SK-N-SH treated with all-trans-retinoic acid at 6 μM for 48 hours (cell line): ENCODE measurements around the gene HDAC4.

Source experiments
- ATAC-seq: fragments of 200-7000 bp; cut with Tn5 transposase; 3 replicates; pipeline ENCODE4 v1.9.1; 2020; ENCODE audit warnings: mild to moderate bottlenecking, moderate library complexity
- ARNTL ChIP-seq: fragments of 450-650 bp; formaldehyde crosslinking; IDR thresholded peaks from 2 replicates; pipeline ENCODE4 v1.5.0; 2020; ENCODE audit warnings: low read depth, mild to moderate bottlenecking, moderate library complexity, borderline replicate concordance
- BACH2 ChIP-seq: fragments of 250-450 bp; sonication (Bioruptor Pico); IDR thresholded peaks from 2 replicates; pipeline ENCODE4 v1.9.0; 2021; ENCODE audit warnings: mild to moderate bottlenecking, borderline replicate concordance
- CSRNP3 ChIP-seq: fragments of 250-450 bp; sonication (Bioruptor Pico); IDR thresholded peaks from 2 replicates; pipeline ENCODE4 v1.5.1; 2021; ENCODE audit warnings: mild to moderate bottlenecking, moderate library complexity
- ESRRG ChIP-seq: fragments of 250-450 bp; sonication (Bioruptor Pico); IDR thresholded peaks from 2 replicates; pipeline ENCODE4 v1.6.1; 2021; ENCODE audit warnings: mild to moderate bottlenecking
- GLIS3 ChIP-seq: fragments of 250-450 bp; sonication (Bioruptor Pico); IDR thresholded peaks from 2 replicates; pipeline ENCODE4 v1.5.0; 2020; ENCODE audit warnings: mild to moderate bottlenecking, moderate library complexity
- ISL1 ChIP-seq: fragments of 250-450 bp; sonication (Bioruptor Pico); IDR thresholded peaks from 2 replicates; pipeline ENCODE4 v2.1.2; 2022; ENCODE audit warnings: mild to moderate bottlenecking, moderate library complexity
- POU6F1 ChIP-seq: fragments of 250-450 bp; sonication (Bioruptor Pico); IDR thresholded peaks from 2 replicates; pipeline ENCODE4 v1.8.0; 2021; ENCODE audit warnings: low read depth, mild to moderate bottlenecking, moderate library complexity, borderline replicate concordance
- PPARA ChIP-seq: fragments of 250-450 bp; sonication (Bioruptor Pico); IDR thresholded peaks from 2 replicates; pipeline ENCODE4 v1.5.0; 2020; ENCODE audit warnings: mild to moderate bottlenecking, borderline replicate concordance
- RARB ChIP-seq: fragments of 250-450 bp; sonication (Bioruptor Pico); IDR thresholded peaks from 2 replicates; pipeline ENCODE4 v1.8.0; 2021; ENCODE audit warnings: mild to moderate bottlenecking, moderate library complexity
- SNAI2 ChIP-seq: fragments of 250-450 bp; sonication (Bioruptor Pico); IDR thresholded peaks from 2 replicates; pipeline ENCODE4 v1.5.0; 2020; ENCODE audit warnings: mild to moderate bottlenecking, moderate library complexity
- TCF4 ChIP-seq: fragments of 250-450 bp; sonication (Bioruptor Pico); IDR thresholded peaks from 2 replicates; pipeline ENCODE4 v1.8.0; 2021; ENCODE audit warnings: mild to moderate bottlenecking, moderate library complexity, borderline replicate concordance
- TOX ChIP-seq: fragments of 250-450 bp; sonication (Bioruptor Pico); IDR thresholded peaks from 2 replicates; pipeline ENCODE4 v1.8.0; 2021; ENCODE audit warnings: mild to moderate bottlenecking, moderate library complexity, borderline replicate concordance
- TSHZ2 ChIP-seq: fragments of 250-450 bp; sonication (Bioruptor Pico); IDR thresholded peaks from 2 replicates; pipeline ENCODE4 v1.5.0; 2020; ENCODE audit warnings: mild to moderate bottlenecking, moderate library complexity
- ZFP30 ChIP-seq: fragments of 450-650 bp; formaldehyde crosslinking; IDR thresholded peaks from 2 replicates; pipeline ENCODE4 v1.5.0; 2022; ENCODE audit warnings: mild to moderate bottlenecking, moderate library complexity
- ZNF565 ChIP-seq: fragments of 450-650 bp; formaldehyde crosslinking; conservative IDR thresholded peaks from 2 replicates; pipeline ENCODE4 v1.5.0; 2020; ENCODE audit warnings: low read depth, mild to moderate bottlenecking, moderate library complexity
- ZNF70 ChIP-seq: fragments of 450-650 bp; formaldehyde crosslinking; IDR thresholded peaks from 2 replicates; pipeline ENCODE4 v1.5.0; 2020; ENCODE audit warnings: mild to moderate bottlenecking, moderate library complexity
- ZNF8 ChIP-seq: fragments of 450-650 bp; formaldehyde crosslinking; IDR thresholded peaks from 2 replicates; pipeline ENCODE4 v1.5.0; 2020; ENCODE audit warnings: mild to moderate bottlenecking, moderate library complexity
- TF ChIP-seq, protein P1 (sequence below): fragments of 250-450 bp; sonication (Bioruptor Pico); IDR thresholded peaks from 2 replicates; pipeline ENCODE4 v1.5.1; 2020; ENCODE audit warnings: low read depth, mild to moderate bottlenecking, moderate library complexity
- TF ChIP-seq, protein P2 (sequence below): fragments of 250-450 bp; sonication (Bioruptor Pico); IDR thresholded peaks from 2 replicates; pipeline ENCODE4 v1.8.0; 2020; ENCODE audit warnings: mild to moderate bottlenecking, moderate library complexity, borderline replicate concordance

HDAC4 gene

GRCh38 chr2:239253701-239254436, 147.0 kb downstream of the HDAC4 start:
- ATAC-seq = no peak
- TF ChIP-seq POU6F1 (CRISPR knock-in tag) (no peak), CSRNP3 (CRISPR knock-in tag) (no peak), ZNF70 (CRISPR knock-in tag) (no peak), TSHZ2 (CRISPR knock-in tag) (no peak), RARB (CRISPR knock-in tag) (no peak), ARNTL (CRISPR knock-in tag) (no peak), ZFP30 (no peak), BACH2 (CRISPR knock-in tag) (no peak), ISL1 (CRISPR knock-in tag) (no peak), GLIS3 (no peak), ZNF8 (CRISPR knock-in tag) (no peak), TOX (CRISPR knock-in tag) (no peak), ESRRG (no peak)
- TF ChIP-seq, protein P1, sequence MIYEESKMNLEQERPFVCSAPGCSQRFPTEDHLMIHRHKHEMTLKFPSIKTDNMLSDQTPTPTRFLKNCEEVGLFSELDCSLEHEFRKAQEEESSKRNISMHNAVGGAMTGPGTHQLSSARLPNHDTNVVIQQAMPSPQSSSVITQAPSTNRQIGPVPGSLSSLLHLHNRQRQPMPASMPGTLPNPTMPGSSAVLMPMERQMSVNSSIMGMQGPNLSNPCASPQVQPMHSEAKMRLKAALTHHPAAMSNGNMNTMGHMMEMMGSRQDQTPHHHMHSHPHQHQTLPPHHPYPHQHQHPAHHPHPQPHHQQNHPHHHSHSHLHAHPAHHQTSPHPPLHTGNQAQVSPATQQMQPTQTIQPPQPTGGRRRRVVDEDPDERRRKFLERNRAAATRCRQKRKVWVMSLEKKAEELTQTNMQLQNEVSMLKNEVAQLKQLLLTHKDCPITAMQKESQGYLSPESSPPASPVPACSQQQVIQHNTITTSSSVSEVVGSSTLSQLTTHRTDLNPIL (CRISPR knock-in tag) = no peak

DNA sequence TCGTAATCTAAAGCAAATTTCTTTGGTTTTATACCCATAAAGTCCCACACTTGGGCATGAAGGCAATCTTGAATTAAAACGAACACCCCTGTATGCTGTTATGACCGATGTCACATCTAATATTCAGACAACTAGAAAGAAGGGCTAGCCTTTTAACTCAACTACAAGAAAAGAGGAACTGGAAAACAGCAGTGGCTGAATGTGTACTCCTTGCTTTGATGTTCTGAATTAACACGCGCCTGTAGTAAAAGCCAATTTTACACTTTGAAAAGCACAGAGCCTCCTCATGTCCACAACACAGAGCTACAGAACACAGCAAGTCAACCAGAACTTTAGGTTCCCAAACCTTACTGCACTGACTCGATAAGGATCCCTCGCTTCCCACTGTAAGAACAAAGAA, 147.6 kb downstream of the HDAC4 start:
- TF ChIP-seq SNAI2 (CRISPR knock-in tag) (no peak), ISL1 (CRISPR knock-in tag) (no peak), PPARA (CRISPR knock-in tag) (no peak), TCF4 (CRISPR knock-in tag) (no peak)
- ATAC-seq = no peak

GRCh38 chr2:239252801-239253200, 148.0 kb downstream of the HDAC4 start:
- TF ChIP-seq ESRRG = no peak
- TF ChIP-seq CSRNP3 (CRISPR knock-in tag) = no peak
- TF ChIP-seq, protein P1 (CRISPR knock-in tag) = no peak
- no peak for TF ChIP-seq SNAI2 (CRISPR knock-in tag)
- TF ChIP-seq, protein P2, sequence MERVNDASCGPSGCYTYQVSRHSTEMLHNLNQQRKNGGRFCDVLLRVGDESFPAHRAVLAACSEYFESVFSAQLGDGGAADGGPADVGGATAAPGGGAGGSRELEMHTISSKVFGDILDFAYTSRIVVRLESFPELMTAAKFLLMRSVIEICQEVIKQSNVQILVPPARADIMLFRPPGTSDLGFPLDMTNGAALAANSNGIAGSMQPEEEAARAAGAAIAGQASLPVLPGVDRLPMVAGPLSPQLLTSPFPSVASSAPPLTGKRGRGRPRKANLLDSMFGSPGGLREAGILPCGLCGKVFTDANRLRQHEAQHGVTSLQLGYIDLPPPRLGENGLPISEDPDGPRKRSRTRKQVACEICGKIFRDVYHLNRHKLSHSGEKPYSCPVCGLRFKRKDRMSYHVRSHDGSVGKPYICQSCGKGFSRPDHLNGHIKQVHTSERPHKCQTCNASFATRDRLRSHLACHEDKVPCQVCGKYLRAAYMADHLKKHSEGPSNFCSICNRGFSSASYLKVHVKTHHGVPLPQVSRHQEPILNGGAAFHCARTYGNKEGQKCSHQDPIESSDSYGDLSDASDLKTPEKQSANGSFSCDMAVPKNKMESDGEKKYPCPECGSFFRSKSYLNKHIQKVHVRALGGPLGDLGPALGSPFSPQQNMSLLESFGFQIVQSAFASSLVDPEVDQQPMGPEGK (CRISPR knock-in tag) = no peak
- no peak for TF ChIP-seq ZFP30
- no peak for TF ChIP-seq PPARA (CRISPR knock-in tag)
- no peak for TF ChIP-seq GLIS3
- no peak for TF ChIP-seq ZNF70 (CRISPR knock-in tag)
- no peak for TF ChIP-seq ZNF565 (CRISPR knock-in tag)
- no peak for TF ChIP-seq ISL1 (CRISPR knock-in tag)
- no peak for TF ChIP-seq TSHZ2 (CRISPR knock-in tag)
- ATAC-seq = no peak
